ENCODE data around the gene TF.

The TF gene

GRCh38 chr3:133754973-133755828 is 9.0 kb downstream of the TF start:
- TF ChIP-seq, protein P1, sequence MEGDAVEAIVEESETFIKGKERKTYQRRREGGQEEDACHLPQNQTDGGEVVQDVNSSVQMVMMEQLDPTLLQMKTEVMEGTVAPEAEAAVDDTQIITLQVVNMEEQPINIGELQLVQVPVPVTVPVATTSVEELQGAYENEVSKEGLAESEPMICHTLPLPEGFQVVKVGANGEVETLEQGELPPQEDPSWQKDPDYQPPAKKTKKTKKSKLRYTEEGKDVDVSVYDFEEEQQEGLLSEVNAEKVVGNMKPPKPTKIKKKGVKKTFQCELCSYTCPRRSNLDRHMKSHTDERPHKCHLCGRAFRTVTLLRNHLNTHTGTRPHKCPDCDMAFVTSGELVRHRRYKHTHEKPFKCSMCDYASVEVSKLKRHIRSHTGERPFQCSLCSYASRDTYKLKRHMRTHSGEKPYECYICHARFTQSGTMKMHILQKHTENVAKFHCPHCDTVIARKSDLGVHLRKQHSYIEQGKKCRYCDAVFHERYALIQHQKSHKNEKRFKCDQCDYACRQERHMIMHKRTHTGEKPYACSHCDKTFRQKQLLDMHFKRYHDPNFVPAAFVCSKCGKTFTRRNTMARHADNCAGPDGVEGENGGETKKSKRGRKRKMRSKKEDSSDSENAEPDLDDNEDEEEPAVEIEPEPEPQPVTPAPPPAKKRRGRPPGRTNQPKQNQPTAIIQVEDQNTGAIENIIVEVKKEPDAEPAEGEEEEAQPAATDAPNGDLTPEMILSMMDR (IDR thresholded peaks at IDR 0.05; ENCODE audit: low read depth, low read length): no peak
- no peak for DNase-seq (ENCODE audit: extremely low read depth, low read depth)

GRCh38 chr3:133756716-133757694 is 10.8 kb downstream of the TF start:
- DNase-seq (ENCODE audit: extremely low read depth, low read depth): no peak

DNA sequence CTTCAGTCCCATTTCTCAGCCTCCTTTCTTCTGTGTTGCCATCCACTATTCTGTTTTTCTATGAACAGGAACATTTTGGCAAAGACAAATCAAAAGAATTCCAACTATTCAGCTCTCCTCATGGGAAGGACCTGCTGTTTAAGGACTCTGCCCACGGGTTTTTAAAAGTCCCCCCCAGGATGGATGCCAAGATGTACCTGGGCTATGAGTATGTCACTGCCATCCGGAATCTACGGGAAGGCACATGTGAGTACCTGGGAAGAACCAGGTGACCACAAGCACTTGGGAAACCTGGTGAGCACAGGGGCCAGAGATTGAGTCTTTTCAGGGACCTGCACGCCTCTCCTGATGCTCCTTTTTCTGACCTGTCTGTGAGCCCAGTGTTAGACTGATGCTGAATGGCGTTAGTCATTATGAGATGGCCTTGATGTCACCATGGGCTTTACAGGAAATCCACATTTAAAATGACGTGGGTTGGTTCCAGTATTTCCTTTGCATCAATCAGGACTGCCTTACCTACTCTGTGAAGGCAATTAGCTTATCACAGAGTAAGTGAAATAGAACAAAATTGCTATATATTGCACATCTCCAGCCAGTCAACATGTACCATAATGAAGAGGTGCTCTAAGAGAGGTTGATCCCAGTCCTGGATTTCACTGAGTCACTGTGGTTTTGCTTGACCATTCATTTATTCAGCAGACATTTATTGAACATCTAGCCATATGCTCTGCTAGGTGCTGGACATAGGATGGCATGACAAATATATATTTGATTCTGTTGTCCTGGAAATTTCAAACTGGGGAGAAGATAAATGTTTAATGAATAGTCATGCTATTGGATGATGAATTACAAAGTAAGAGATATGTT is 11.7 kb downstream of the TF start:
- TF ChIP-seq, protein P1 (IDR thresholded peaks at IDR 0.05; ENCODE audit: low read depth, low read length): no peak
- DNase-seq (ENCODE audit: extremely low read depth, low read depth): no peak

More at GRCh38 chr3:133756716-133757694, 10.8 kb downstream of the TF start:
- TF ChIP-seq, protein P1 (IDR thresholded peaks at IDR 0.05; ENCODE audit: low read depth, low read length): no peak

DNA sequence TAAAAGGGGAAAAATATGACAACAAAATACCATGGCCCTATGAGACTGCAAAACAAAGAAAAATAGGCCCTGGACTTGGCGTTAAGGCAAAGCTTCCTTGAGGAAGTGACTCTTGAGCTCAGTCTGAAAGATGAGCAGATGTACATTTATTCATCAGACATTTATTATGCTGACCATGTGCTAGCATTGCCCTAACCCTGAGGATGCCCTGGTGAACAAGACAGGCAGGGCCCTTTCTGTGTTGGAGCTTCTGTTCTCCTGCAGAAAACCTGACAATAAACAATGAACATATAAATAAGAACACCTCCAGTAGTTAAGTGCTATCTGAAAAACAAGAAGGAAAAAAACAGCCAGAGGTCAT is 12.4 kb downstream of the TF start:
- TF ChIP-seq, protein P1 (IDR thresholded peaks at IDR 0.05; ENCODE audit: low read depth, low read length): no peak
- no peak for DNase-seq (ENCODE audit: extremely low read depth, low read depth)

GRCh38 chr3:133758964-133759739 is 13.0 kb downstream of the TF start:
- TF ChIP-seq, protein P1 (IDR thresholded peaks at IDR 0.05; ENCODE audit: low read depth, low read length): no peak
- no peak for DNase-seq (ENCODE audit: extremely low read depth, low read depth)

DNA sequence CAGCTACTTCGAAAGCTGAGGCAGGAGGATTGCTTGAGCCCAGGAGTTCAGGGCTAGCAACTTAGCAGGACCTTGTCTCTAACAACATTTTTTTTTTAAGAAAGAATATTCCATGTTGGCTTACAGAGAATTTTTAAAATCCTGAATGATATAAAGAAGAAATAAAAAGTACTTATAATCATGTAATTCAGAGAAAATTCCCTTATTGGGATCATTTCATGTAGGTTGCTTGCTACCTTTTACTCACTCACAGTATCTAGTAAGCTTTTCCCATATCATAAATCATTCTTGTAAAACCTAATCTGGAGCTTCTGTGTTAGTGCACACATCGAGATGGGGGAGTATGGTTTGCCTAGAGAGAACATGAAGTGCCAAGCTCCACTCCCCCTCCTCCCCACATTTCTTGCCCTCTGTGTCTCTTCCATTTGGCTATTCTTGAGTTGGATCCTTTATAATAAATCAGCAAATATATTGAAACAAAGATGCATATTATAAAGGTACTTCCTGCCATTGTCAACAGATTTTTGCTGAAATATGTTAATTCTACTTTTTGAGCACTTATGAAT is 13.6 kb downstream of the TF start:
- no peak for DNase-seq (ENCODE audit: extremely low read depth, low read depth)
- TF ChIP-seq, protein P1 (IDR thresholded peaks at IDR 0.05; ENCODE audit: low read depth, low read length): no peak
